ENCODE results near the gene HAPLN2.
"Not testable (repeated sequence)": the region's sequence is repeated elsewhere in the genome, so short reads cannot be mapped to it uniquely, and the experiment has no call there.

Gene HAPLN2

GRCh38 chr1:156618853-156619581 is at the start of gene HAPLN2:
HAPLN2 (plus strand) TSS chr1:156619415; CDS start chr1:156623491, 4,076 bp downstream.
- DNase-seq (ENCODE audit: low spot score): no peak

DNA sequence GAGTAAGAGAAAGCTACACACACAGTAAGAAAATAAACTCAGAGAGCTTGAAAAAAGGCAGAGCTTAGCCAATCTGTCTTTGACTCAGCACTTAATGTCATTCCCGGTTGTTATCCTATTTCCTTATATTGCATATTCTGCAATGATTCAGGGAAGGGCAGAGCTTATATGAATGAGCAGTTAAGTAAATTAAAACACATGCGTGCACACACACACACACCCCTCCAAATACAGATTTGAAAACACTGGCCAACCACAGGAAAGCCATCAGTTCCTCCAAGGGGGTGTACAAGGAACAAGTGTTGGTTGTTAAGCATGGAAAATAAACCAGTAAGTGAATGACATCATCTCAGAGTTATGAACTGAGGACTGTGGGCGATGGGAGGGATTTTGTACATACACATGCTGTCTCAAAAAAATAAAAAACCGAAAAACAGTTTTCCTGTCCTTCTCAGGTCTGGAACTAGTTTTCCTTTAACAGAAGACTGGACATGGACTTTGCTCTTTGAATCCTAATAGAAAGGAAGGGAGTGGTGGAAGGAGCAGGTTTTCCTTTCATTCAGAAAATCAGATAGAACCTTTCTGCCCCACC is 47.9 kb upstream of the HAPLN2 start:
- peak; percentile 36 for DNase-seq (ENCODE audit: low spot score)

DNA sequence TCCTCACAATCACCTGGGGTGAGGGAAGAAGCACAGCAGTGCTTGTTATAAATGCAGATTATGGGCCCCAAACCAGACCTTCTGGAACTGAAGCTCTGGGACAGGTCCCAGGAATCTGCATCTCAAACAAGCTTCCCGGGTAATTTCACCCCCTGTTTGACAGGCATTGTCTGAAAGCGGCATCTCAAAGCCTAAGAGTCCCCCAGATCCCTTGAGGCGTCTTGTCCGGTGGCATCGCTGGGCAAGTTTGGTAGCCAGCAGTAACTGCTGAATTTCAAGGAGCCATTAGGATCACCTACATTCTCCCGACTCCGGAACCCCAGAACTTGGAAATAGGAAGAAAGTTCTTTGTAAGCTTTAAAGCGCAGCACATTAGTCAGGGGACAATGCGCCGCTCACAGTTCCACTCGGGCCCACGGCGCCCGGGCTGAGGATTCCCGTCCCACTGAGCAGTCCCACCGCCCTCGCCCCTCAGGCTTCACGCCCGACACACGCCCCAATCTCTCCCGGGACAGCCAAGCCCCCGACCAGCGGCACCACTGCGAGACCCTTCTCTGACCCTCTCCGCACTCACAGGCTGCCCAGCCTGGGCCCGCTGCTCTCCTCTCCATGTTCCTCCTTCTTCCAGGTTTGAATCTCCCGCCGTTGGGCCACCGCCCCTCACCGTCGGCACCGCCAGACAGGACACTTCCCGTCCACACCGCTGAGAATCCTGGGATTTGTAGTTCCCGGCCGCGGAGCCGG is 47.1 kb upstream of the HAPLN2 start, which contains the start of gene IQGAP3:
Gene IQGAP3, minus strand, starts transcription at position 647 of the 744 bp plus-strand sequence. Its CDS starts 36 bp downstream, at position 611.
- peak; percentile 83 for DNase-seq (ENCODE audit: low spot score)

GRCh38 chr1:156572663-156573018 is 46.6 kb upstream of the HAPLN2 start:
- no peak for DNase-seq (ENCODE audit: low spot score)

DNA sequence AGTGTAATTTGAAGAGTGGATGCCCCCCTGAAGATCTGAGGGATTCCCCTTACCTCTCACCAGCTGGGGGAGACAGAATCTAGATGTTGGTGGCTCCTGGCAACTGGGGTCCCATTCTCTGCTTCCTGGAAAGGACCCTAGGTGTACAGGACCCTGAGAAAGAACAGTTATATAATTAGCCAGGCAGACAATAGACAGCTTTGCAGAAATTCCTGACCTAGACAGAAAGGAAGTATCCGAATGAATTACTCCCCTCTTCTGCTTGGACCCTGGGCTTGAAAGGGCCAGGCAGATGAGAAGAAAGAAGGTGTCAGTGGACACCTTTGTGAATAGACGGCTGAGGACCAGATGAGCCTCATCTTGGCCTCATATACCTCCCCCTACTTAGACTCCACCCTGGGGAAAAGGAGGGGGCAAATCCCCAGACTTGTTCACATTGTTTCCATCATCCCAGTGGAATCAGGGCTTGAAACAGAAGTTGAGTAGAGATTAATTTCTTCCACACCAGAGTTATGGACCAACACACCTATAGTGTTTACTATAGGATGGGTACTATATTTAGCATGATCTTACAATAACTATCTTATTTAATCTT is 45.1 kb upstream of the HAPLN2 start:
- DNase-seq (ENCODE audit: low spot score): no peak

- DNase-seq (ENCODE audit: low spot score): no peak
Observed at GRCh38 chr1:156577550-156577949, 41.7 kb upstream of the HAPLN2 start.

- no peak for DNase-seq (ENCODE audit: low spot score)
Observed at GRCh38 chr1:156578055-156578454, 41.2 kb upstream of the HAPLN2 start.

DNA sequence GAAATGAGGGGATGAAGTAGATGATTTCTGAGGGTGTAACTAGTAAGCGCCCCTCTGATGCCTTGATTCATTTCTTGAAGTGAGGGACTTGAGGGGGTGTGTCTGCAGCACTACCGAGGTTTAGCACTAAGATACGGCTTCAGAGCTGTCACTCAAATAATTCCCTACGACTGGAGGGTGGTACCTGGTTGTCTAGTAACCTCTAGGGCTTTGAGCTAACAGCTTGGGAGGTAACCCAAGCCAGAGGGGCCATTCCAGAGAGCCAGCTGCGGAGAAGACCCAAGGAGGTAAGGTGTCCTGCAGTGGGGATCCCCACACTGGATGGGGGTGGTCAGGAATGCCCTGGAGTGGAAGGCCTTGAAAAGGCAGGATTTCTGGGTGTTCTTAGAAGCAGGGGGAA is 39.7 kb upstream of the HAPLN2 start, which contains the start of gene TTC24:
Gene TTC24, plus strand, starts transcription at position 252 of the 400 bp plus-strand sequence. CDS start 1,642 bp downstream, outside the sequence.
- no peak for DNase-seq (ENCODE audit: low spot score)

DNA sequence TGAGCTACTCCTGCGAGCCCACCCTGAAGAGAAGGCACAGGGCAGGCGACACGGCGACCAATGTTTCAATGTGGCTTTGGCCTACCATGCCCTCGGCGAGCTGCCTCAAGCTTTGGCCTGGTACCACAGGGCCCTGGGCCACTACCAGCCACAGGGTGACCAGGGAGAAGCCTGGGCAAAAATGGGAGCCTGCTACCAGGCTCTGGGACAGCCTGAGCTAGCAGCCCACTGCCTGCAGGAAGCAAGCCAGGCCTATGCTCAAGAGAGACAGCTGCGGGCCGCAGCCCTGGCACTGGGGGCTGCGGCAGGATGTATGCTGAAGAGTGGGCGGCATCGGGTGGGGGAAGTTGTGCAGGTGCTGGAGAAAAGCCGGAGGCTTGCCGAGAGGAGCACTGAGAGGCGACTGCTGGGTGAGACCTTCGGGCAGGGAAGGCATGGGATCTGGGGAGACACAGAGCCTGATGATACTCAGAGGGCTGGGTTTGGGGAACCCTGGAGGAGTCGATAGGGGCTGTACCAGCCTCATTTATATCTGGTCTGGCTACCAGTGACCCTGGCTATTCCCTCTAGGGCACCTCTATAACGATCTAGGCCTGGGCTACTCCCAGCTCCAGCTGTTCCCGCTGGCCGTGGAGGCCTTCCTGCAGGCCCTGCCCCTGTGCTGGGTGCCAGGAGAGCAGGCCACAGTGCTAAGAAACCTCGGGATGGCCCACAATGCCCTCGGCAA is 37.4 kb upstream of the HAPLN2 start:
- no peak for DNase-seq (ENCODE audit: low spot score)

DNA sequence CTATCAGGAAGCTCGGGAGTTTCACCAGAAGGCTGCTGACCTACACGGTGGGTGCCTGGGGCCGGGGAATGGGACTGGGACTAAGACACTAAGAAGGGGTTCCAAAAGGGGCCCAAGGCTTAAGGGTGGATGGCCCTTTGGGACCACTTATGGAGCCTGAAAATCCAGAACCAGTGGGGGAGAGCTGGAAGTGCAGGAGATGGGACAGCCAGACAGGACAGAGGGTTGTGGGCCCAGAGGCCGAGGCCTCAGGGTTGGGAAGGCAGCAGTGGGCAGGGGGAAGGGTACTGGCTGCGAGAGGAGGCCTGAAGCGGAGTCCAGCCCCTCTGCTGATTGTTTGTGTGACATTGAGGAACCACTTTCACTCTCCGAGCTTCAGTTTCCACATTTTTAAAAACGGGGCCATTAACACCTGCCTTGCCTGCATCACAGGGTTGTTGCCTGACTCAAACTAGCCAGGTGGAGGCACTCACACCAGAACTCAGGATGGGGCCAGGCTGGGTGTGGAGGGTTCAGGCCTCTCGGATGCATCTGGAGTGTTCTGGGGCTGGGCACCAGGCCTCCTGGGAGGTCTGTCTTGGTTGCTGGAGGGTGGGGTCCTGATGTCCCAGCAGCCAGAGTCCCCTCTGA is 36.7 kb upstream of the HAPLN2 start:
- no peak for DNase-seq (ENCODE audit: low spot score)

GRCh38 chr1:156583821-156584622 is 35.2 kb upstream of the HAPLN2 start:
- DNase-seq (ENCODE audit: low spot score): peak; percentile 62

DNA sequence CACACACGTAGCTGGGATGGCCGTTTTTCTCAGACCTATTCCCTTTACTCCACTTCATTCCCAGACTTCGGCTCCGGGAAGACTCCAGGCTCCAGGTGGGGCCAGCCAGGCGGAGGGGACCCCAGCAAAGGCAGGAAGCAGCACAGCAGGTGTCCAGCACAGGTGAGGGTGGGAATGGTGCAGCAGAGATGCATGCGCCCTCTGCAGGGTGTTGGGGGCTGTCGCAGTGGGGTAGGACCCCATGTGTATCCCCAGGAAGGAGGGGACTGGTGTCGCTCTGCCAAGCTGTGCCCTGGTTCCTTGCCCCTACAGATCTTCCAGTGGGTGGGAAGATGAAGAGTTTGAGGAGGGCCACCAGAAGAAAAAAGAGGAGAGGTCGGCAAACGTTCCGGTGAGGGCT is 34.4 kb upstream of the HAPLN2 start:
- DNase-seq (ENCODE audit: low spot score): no peak

- no peak for DNase-seq (ENCODE audit: low spot score)
Observed at GRCh38 chr1:156586323-156586722, 32.9 kb upstream of the HAPLN2 start.

DNA sequence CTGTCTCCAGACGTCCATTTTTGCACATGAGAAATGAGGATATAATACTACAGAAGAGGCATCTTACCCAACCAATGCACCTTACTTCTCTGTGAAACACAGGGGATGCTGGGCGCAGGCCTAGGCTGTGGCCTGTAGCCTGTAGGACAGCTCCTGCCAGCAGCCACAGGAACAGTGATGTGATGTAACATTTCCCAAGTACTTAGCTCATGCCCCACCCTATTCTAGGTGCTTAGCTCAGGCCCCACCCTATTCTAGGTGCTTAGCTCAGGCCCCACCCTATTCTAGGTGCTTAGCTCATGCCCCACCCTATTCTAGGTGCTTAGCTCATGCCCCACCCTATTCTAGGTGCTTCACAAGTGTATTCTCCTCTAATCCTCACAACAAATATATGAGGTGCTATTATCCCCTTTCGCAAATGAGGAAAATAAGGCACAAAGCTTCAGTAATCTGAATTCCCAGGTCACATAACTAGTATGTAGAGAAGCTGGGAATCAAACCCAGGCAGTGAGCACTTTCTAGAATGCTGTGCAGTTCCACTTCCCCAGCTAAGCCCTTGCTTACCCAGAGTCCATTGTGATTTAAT is 32.2 kb upstream of the HAPLN2 start:
- DNase-seq (ENCODE audit: low spot score): no peak

DNA sequence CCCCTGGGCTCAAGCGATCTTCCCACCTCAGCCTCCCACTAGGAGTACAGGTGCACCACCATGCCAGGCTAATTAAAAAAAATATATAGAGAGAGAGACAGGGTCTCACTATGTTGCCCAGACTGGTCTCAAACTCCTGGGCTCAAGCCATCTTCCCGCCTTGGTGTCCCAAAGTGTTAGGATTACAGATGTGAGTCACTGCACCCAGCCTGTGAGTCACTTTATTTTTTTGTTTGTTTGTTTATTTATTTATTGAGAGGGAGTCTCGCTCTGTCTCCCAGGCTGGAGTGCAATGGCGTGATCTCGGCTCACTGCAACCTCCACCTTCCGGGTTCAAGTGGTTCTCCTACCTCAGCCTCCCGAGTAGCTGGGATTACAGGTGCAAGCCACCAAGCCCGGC is 31.3 kb upstream of the HAPLN2 start:
- DNase-seq (ENCODE audit: low spot score): not testable (repeated sequence)

GRCh38 chr1:156589546-156589945 is 29.7 kb upstream of the HAPLN2 start:
- no peak for DNase-seq (ENCODE audit: low spot score)

DNA sequence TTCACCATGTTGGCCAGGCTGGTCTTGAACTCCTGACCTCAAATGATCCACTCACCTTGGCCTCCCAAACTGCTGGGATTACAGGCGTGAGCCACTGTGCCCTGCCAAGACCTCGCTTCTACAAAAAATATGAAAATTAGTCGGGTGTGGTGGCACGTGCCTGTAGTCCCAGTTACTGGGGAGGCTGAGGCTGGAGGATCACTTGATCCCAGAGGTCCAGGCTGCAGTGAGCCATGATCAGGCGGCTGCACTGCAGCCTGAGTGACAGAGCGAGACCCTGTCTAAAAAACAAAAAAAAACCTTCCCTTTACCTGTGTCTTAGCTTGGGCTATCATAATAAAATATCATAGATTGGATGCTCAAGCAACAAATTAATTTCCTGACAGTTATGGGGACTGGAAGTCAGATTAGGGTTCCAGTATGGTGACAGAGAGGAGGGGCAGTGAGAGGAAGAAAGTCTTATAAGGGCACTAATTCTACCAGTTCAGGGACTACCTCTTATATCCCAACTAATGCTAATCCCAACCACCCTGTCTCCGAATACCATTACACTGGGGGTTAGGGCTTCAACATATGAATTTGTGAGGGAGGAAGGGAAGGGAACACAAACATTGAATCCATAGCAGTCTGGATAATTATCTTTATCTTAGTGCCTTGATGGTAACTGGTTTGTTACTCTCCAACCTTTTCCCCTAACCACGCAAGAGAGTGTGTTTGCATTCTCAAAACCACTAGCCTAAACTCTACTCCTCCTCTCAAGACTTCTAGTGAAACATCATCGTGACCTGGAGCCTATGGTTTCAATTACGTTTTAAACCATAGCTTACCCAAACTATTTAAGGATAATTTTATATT is 28.7 kb upstream of the HAPLN2 start:
- no peak for DNase-seq (ENCODE audit: low spot score)

DNA sequence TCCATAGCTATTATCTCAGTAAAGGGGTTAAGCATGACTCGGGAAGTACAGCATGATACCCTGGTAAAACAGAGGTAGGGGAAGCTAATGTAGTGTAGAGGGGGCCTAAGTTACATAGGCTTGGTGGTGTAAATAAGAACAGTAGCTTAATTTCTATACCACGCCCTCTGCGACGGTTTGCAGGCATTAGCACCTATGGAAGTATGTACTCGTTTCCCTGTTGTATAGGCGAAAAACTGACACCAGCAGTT is 28.1 kb upstream of the HAPLN2 start:
- DNase-seq (ENCODE audit: low spot score): no peak

GRCh38 chr1:156591432-156592157 is 27.6 kb upstream of the HAPLN2 start, which contains the start of gene NAXE:
NAXE (plus strand) TSS chr1:156591776; CDS start chr1:156591805, 29 bp downstream.
- DNase-seq (ENCODE audit: low spot score): peak; percentile 71

Measured in SW480 (cell line).